ENCODE data around the gene FOXD3.

Gene FOXD3

GRCh38 chr1:63322114-63322943, at the start of gene FOXD3:
FOXD3 (plus strand) TSS chr1:63322567; CDS start chr1:63323059, 492 bp downstream.
- intact Hi-C loops (cut with DNase I), result no loop called here
- DNase-seq, result peak in 11 of 42 donors; percentile 17 to 61 (median 36)

- intact Hi-C loops (cut with DNase I), result no loop called here
- no peak for DNase-seq
These were observed 49.6 kb upstream of the FOXD3 start for GRCh38 chr1:63272811-63273210.

- intact Hi-C loops (cut with DNase I), result no loop called here
- no peak for DNase-seq
These were observed 48.0 kb upstream of the FOXD3 start for GRCh38 chr1:63274371-63274770.

- intact Hi-C loops (cut with DNase I), result no loop called here
- DNase-seq, result no peak
These were observed 47.4 kb upstream of the FOXD3 start for GRCh38 chr1:63274979-63275378.

- DNase-seq, result no peak
- intact Hi-C loops (cut with DNase I), result no loop called here
These were observed 45.7 kb upstream of the FOXD3 start for GRCh38 chr1:63276624-63277023.

- no peak for DNase-seq
- intact Hi-C loops (cut with DNase I), result no loop called here
These were observed 44.9 kb upstream of the FOXD3 start for GRCh38 chr1:63277195-63278192.

- intact Hi-C loops (cut with DNase I), result no loop called here
- no peak for DNase-seq
These were observed 40.6 kb upstream of the FOXD3 start for GRCh38 chr1:63281753-63282152.

GRCh38 chr1:63289135-63289534, 33.2 kb upstream of the FOXD3 start:
- no peak for DNase-seq
- intact Hi-C loops (cut with DNase I), result no loop called here

GRCh38 chr1:63294803-63295594, 27.4 kb upstream of the FOXD3 start:
- no peak for DNase-seq
- intact Hi-C loops (cut with DNase I), result no loop called here

GRCh38 chr1:63304410-63304809, 18.0 kb upstream of the FOXD3 start:
- no peak for DNase-seq
- intact Hi-C loops (cut with DNase I), result no loop called here

GRCh38 chr1:63305043-63305442, 17.3 kb upstream of the FOXD3 start:
- intact Hi-C loops (cut with DNase I), result no loop called here
- no peak for DNase-seq

GRCh38 chr1:63307196-63307794, 15.1 kb upstream of the FOXD3 start:
- DNase-seq, result no peak
- intact Hi-C loops (cut with DNase I), result no loop called here

- intact Hi-C loops (cut with DNase I), result no loop called here
- no peak for DNase-seq
These were observed 5.8 kb upstream of the FOXD3 start for GRCh38 chr1:63316598-63316983.

- intact Hi-C loops (cut with DNase I), result no loop called here
- peak in 4 of 42 donors; percentile 18 to 44 (median 27) for DNase-seq
These were observed 5.2 kb upstream of the FOXD3 start for GRCh38 chr1:63316984-63317816.

- intact Hi-C loops (cut with DNase I), result no loop called here
These were observed 4.6 kb upstream of the FOXD3 start for GRCh38 chr1:63317817-63318152.

GRCh38 chr1:63318201-63318979, 4.0 kb upstream of the FOXD3 start:
- no peak for DNase-seq
- intact Hi-C loops (cut with DNase I), result no loop called here

More at GRCh38 chr1:63317817-63318152, 4.6 kb upstream of the FOXD3 start:
- no peak for DNase-seq
